GM21367 (cell line): ENCODE measurements around the gene PURB.
A peak's percentile ranks its signal among the peaks of the same experiment; 100 is the strongest.
"Not testable (repeated sequence)": the region's sequence is repeated elsewhere in the genome, so short reads cannot be mapped to it uniquely, and the experiment has no call there.

Source experiments
- ATAC-seq: cut with Tn5 transposase; IDR thresholded peaks from one replicate; pipeline ENCODE4 v1.9.1; 2021; ENCODE audit not compliant: unreplicated experiment

The PURB gene

GRCh38 chr7:44854644-44855364, 30.5 kb downstream of the PURB start:
- ATAC-seq = no peak

GRCh38 chr7:44853391-44853790, 31.9 kb downstream of the PURB start:
- ATAC-seq = no peak

GRCh38 chr7:44852590-44852989, 32.7 kb downstream of the PURB start:
- ATAC-seq = no peak

GRCh38 chr7:44849885-44850544, 35.3 kb downstream of the PURB start:
- ATAC-seq = no peak

- no peak for ATAC-seq
These were observed 36.0 kb downstream of the PURB start for GRCh38 chr7:44849259-44849884.

GRCh38 chr7:44847920-44848634, 37.3 kb downstream of the PURB start, which contains the start of gene H2AZ2:
Gene H2AZ2, minus strand, starts transcription at chr7:44848087. Its CDS starts 116 bp downstream, at chr7:44847971.
- peak; percentile 82 for ATAC-seq

GRCh38 chr7:44847509-44847919, 37.8 kb downstream of the PURB start:
- ATAC-seq = peak; percentile 60

GRCh38 chr7:44846816-44847508, 38.4 kb downstream of the PURB start:
- ATAC-seq = no peak

- not testable (repeated sequence) for ATAC-seq
These were observed 38.9 kb downstream of the PURB start for GRCh38 chr7:44846390-44846789.

- no peak for ATAC-seq
These were observed 39.9 kb downstream of the PURB start for GRCh38 chr7:44845451-44845850.

GRCh38 chr7:44843440-44843839, 41.9 kb downstream of the PURB start:
- ATAC-seq = not testable (repeated sequence)

- ATAC-seq = not testable (repeated sequence)
These were observed 42.7 kb downstream of the PURB start for GRCh38 chr7:44842675-44843074.

- ATAC-seq = no peak
These were observed 46.6 kb downstream of the PURB start for GRCh38 chr7:44838751-44839150.

- no peak for ATAC-seq
These were observed 57.8 kb downstream of the PURB start for GRCh38 chr7:44827567-44827966.
